Activated CD8-positive, alpha-beta T cell treated with anti-CD3 and anti-CD28 coated beads, Interleukin-2, amount 10 ng/mL, durations not matched to agents 7 days and 5 days (primary cell): ENCODE measurements around the gene ABCB4. TPM values are rescaled to one million over a fixed set of nuclear protein-coding genes. Genes with fewer than 3 reads are reported as not detected.

Experiments used
- ATAC-seq: fragments of 150-1000 bp; cut with Tn5 transposase; one replicate; pipeline ENCODE4 v1.10.0; 2021; ENCODE audit warnings: moderate library complexity
- CTCF ChIA-PET: fragments of 350-600 bp; sonication (Branson Sonifier 250); formaldehyde crosslinking; loops from one replicate; lab custom pipeline; 2021; ENCODE audit warnings: antibody characterized with exemption; lab: Charles Lee
- POLR2A ChIA-PET: fragments of 350-600 bp; sonication (Branson Sonifier 250); formaldehyde crosslinking; loops from one replicate; lab custom pipeline; 2021; ENCODE audit warnings: antibody characterized with exemption; lab: Charles Lee
- DNase-seq: peaks from one replicate; pipeline ENCODE4 v3.0.0-alpha.2; 2020
- H3K27ac Mint-ChIP-seq: one replicate; pipeline ENCODE4 v1.8.0; 2021; ENCODE audit warnings: mild to moderate bottlenecking, mixed read lengths
- H3K27me3 Mint-ChIP-seq: one replicate; pipeline ENCODE4 v1.8.0; 2021; ENCODE audit warnings: low read depth, mixed read lengths
- H3K36me3 Mint-ChIP-seq: one replicate; pipeline ENCODE4 v1.8.0; 2021; ENCODE audit warnings: low read depth, mixed read lengths
- H3K4me1 Mint-ChIP-seq: one replicate; pipeline ENCODE4 v1.8.0; 2021; ENCODE audit warnings: low read depth, mixed read lengths
- H3K4me3 Mint-ChIP-seq: one replicate; pipeline ENCODE4 v1.8.0; 2021; ENCODE audit warnings: mild to moderate bottlenecking, mixed read lengths
- H3K9me3 Mint-ChIP-seq: one replicate; pipeline ENCODE4 v1.8.0; 2022; ENCODE audit warnings: mixed read lengths; ENCODE audit not compliant: insufficient read depth
- total RNA-seq, 2 experiments: library from RNA; stranded (reverse); gene quantifications; one replicate each; pipeline ENCODE4 v1.2.3, GENCODE V29; 2021

ABCB4 gene
- total RNA-seq, 2 experiments from 2014 or later: not detected

- CTCF ChIA-PET: no interaction called here
- Mint-ChIP-seq H3K27ac (no peak overlapping the region), H3K36me3 (no peaks in the 10 kb centered on the region), H3K4me1 (peaks cover 2% of the 10 kb centered on the region), H3K4me3 (no peak overlapping the region), H3K9me3 (no peaks in the 10 kb centered on the region), H3K27me3 (peaks cover 3% of the 10 kb centered on the region)
- DNase-seq: no peak
- POLR2A ChIA-PET: no interaction called here
- ATAC-seq: no peak
Measured at GRCh38 chr7:87452279-87452678, 23.2 kb downstream of the ABCB4 start.

- DNase-seq (no peak), ATAC-seq (no peak)
- Mint-ChIP-seq H3K9me3 (no peaks in the 10 kb centered on the region), H3K36me3 (no peaks in the 10 kb centered on the region), H3K27me3 (peaks cover 4% of the 10 kb centered on the region), H3K4me3 (no peak overlapping the region), H3K4me1 (peaks cover 2% of the 10 kb centered on the region), H3K27ac (no peak overlapping the region)
- POLR2A ChIA-PET: no interaction called here
- CTCF ChIA-PET: no interaction called here
Measured at GRCh38 chr7:87451187-87451586, 24.3 kb downstream of the ABCB4 start.

DNA sequence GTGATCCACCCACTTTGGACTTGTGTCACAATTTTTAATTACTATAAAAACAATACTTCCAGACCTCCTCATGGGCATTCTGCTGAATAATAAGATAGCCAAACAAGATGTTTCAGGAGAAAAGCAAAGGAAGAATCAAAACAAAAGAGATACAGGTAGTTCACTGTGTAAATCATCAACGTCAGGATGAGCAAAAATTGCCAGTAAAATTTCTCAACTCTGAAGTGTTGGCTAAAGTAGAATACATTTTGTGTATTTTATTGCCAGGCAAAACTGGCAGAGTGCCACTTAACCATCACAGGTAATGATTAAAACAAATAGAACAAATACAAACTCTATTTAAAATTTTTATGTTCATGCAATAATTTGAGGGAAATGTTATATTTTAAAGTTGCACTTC, 24.8 kb downstream of the ABCB4 start:
- no peak overlapping the region for H3K4me3 Mint-ChIP-seq
- ChIA-PET CTCF (no interaction called here), POLR2A (no interaction called here)
- peaks cover 2% of the 10 kb centered on the region for H3K4me1 Mint-ChIP-seq
- DNase-seq: no peak
- ATAC-seq: no peak
- no peaks in the 10 kb centered on the region for H3K36me3 Mint-ChIP-seq
- H3K27me3 Mint-ChIP-seq: peaks cover 4% of the 10 kb centered on the region
- H3K27ac Mint-ChIP-seq: no peak overlapping the region
- no peaks in the 10 kb centered on the region for H3K9me3 Mint-ChIP-seq

DNA sequence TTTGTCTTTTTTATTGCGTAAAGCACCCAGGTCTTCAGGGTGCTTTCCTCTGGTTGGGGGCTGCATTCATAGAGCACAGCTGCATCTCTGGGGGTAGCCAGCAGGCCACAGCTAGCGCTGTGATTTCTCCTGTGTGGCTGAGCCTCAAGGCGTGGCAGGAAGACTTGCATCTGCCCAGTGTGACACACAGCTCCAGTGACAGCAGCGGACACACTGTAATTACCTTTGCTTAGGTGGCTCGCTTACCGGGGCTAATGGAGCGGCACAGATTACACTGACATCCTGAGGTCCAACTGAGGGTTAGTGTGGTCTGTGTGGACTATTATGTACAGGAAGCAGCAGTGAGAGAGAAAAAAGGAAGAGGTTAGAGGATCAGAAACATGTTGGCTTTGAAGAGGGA, 27.1 kb downstream of the ABCB4 start:
- Mint-ChIP-seq H3K4me3 (no peak overlapping the region), H3K36me3 (no peaks in the 10 kb centered on the region), H3K4me1 (peaks cover 2% of the 10 kb centered on the region), H3K9me3 (no peaks in the 10 kb centered on the region), H3K27ac (no peak overlapping the region), H3K27me3 (peaks cover 6% of the 10 kb centered on the region)
- CTCF ChIA-PET: no interaction called here
- no peak for ATAC-seq
- POLR2A ChIA-PET: no interaction called here
- no peak for DNase-seq

DNA sequence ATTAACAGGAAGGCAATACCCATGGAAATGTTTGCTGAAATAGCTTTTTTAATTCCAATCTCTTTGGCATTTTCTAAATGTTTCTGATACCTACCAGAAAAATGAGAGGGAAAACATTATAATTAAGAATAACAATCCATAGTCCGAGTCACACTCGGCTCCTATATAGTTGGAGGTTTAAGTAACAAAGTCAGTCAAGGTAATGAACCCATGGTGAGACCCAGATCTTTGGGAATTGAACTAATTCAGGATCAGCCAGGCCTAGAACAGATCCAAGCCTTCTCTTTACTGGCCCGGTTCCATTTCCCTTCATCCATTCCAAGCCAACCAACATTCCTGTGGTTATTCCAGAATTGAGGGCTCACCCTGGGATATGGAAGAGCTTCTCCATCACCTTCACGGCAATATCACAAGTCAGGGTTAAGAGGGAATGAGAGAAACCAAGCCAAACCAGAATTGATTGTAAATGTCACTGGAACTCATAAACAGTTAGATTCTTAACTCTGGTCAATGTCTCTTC, 28.3 kb downstream of the ABCB4 start:
- Mint-ChIP-seq H3K27ac (no peak overlapping the region), H3K27me3 (peaks cover 10% of the 10 kb centered on the region), H3K36me3 (no peaks in the 10 kb centered on the region), H3K4me1 (peaks cover 2% of the 10 kb centered on the region), H3K9me3 (no peaks in the 10 kb centered on the region), H3K4me3 (no peak overlapping the region)
- ATAC-seq (no peak), DNase-seq (no peak)
- ChIA-PET POLR2A (no interaction called here), CTCF (no interaction called here)

GRCh38 chr7:87445897-87446296, 29.6 kb downstream of the ABCB4 start:
- CTCF ChIA-PET: no interaction called here
- Mint-ChIP-seq H3K27ac (no peak overlapping the region), H3K4me3 (no peak overlapping the region), H3K9me3 (no peaks in the 10 kb centered on the region), H3K4me1 (peaks cover 2% of the 10 kb centered on the region), H3K27me3 (peaks cover 10% of the 10 kb centered on the region), H3K36me3 (no peaks in the 10 kb centered on the region)
- ATAC-seq: no peak
- DNase-seq: no peak
- POLR2A ChIA-PET: no interaction called here

GRCh38 chr7:87435546-87435945, 39.9 kb downstream of the ABCB4 start:
- DNase-seq (no peak), ATAC-seq (no peak)
- H3K36me3 Mint-ChIP-seq: no peaks in the 10 kb centered on the region
- ChIA-PET CTCF (no interaction called here), POLR2A (no interaction called here)
- H3K27me3 Mint-ChIP-seq: peaks cover 2% of the 10 kb centered on the region
- no peak overlapping the region for H3K27ac Mint-ChIP-seq
- H3K4me1 Mint-ChIP-seq: no peaks in the 10 kb centered on the region
- H3K4me3 Mint-ChIP-seq: no peak overlapping the region
- no peaks in the 10 kb centered on the region for H3K9me3 Mint-ChIP-seq

DNA sequence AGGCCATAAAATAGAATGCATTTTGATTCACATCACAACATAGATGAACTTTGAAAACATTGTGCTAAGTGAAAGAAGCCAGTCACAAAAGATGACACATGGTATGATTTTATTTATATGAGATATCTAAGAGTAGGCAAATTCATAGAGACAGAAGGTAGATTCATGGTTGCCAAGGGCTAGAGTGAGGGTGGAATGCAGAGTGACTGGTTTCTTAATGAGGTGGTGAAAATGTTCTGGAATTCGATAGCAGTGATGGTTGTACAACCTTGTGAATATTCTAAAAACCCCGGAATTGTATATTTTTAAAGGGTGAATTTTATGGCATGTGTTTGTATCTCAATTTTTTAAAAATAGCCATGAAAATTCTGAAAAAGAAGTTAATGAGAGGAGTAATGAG, 42.9 kb downstream of the ABCB4 start:
- DNase-seq: no peak
- peaks cover 14% of the 10 kb centered on the region for H3K27me3 Mint-ChIP-seq
- no peaks in the 10 kb centered on the region for H3K4me1 Mint-ChIP-seq
- ChIA-PET CTCF (interaction anchor here (1.0 kb wide), 1 partner anchor 15 kb away, joined by 3 read pairs; no protein-coding TSS in a partner anchor), POLR2A (no interaction called here)
- no peak overlapping the region for H3K4me3 Mint-ChIP-seq
- no peaks in the 10 kb centered on the region for H3K36me3 Mint-ChIP-seq
- no peak for ATAC-seq
- H3K9me3 Mint-ChIP-seq: no peaks in the 10 kb centered on the region
- no peak overlapping the region for H3K27ac Mint-ChIP-seq

DNA sequence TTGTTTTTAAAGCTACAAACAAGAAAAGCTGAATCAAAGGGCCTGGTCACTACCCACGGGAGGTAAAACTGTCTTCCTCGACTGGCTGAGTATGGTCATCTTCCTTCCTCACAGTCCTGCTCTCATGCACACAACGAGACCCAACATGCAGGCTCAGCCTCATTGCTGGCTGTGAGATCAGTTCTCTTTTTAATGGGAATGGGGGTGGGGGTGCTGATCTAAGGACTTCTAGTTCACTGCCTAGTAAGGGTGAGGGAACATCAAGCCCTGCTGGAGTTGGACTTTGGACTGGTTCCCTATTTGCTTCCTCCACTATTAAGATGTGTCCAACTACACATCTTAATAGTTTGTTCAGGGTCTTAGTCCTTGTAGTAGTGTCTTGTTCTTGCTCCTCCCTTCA, 48.2 kb downstream of the ABCB4 start:
- POLR2A ChIA-PET: no interaction called here
- H3K36me3 Mint-ChIP-seq: no peaks in the 10 kb centered on the region
- H3K9me3 Mint-ChIP-seq: no peaks in the 10 kb centered on the region
- no peak overlapping the region for H3K27ac Mint-ChIP-seq
- no peak for DNase-seq
- no peak for ATAC-seq
- H3K27me3 Mint-ChIP-seq: peaks cover 25% of the 10 kb centered on the region
- no peaks in the 10 kb centered on the region for H3K4me1 Mint-ChIP-seq
- no peak overlapping the region for H3K4me3 Mint-ChIP-seq
- CTCF ChIA-PET: no interaction called here

GRCh38 chr7:87426160-87426559, 49.3 kb downstream of the ABCB4 start:
- POLR2A ChIA-PET: no interaction called here
- peaks cover 26% of the 10 kb centered on the region for H3K27me3 Mint-ChIP-seq
- CTCF ChIA-PET: no interaction called here
- ATAC-seq (no peak), DNase-seq (no peak)
- no peak overlapping the region for H3K4me3 Mint-ChIP-seq
- no peaks in the 10 kb centered on the region for H3K4me1 Mint-ChIP-seq
- H3K27ac Mint-ChIP-seq: no peak overlapping the region
- no peaks in the 10 kb centered on the region for H3K36me3 Mint-ChIP-seq
- no peaks in the 10 kb centered on the region for H3K9me3 Mint-ChIP-seq

DNA sequence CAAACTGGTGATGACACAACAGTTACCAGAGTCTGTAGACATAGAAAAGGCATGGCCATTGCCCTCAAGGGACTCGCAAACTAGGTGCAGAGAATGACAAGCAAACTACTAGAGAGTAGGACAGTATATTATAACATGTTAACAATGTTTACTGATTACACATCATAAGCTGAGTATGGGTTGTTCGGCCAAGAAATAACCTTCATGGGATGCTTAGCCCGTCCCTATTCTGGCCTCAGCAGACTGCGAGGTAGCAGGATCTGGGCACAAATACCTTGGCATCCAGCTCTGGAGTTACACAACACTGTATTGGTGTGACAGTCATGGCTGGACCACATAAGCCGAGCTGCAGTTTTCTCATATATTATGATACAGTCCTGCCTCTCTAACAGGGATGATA, 51.4 kb downstream of the ABCB4 start:
- DNase-seq (no peak), ATAC-seq (no peak)
- Mint-ChIP-seq H3K4me1 (no peaks in the 10 kb centered on the region), H3K4me3 (no peak overlapping the region), H3K36me3 (no peaks in the 10 kb centered on the region), H3K9me3 (no peaks in the 10 kb centered on the region), H3K27me3 (peaks cover 22% of the 10 kb centered on the region), H3K27ac (no peak overlapping the region)
- ChIA-PET CTCF (no interaction called here), POLR2A (interaction anchor here (0.6 kb wide), 1 partner anchor 9 kb away, joined by 3 read pairs; no protein-coding TSS in a partner anchor)

DNA sequence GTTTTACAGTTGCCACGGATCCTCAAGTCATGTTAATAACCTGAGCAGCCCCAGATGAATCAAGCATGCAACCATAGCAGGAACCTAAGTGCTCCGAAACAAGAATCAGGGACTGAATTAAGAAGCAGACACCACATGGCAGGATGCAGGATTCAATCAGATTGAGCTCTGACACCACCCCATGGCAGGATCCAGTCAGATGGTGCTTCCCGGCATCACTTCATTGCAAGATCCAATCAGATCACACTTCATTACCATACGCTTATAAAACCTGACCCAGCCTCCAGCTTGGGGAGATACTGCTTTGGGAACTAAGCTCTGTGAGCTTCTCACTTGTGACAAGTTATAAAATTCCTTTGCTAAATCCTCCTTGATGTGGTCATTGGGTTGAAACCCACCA, 55.3 kb downstream of the ABCB4 start:
- Mint-ChIP-seq H3K27ac (no peak overlapping the region), H3K9me3 (no peaks in the 10 kb centered on the region), H3K4me1 (no peaks in the 10 kb centered on the region), H3K27me3 (peaks cover 14% of the 10 kb centered on the region), H3K4me3 (no peak overlapping the region), H3K36me3 (no peaks in the 10 kb centered on the region)
- ChIA-PET POLR2A (interaction anchor here (1.5 kb wide), 1 partner anchor 108 kb away, joined by 3 read pairs; no protein-coding TSS in a partner anchor), CTCF (interaction anchor here (1.4 kb wide), 1 partner anchor 108 kb away, joined by 3 read pairs; no protein-coding TSS in a partner anchor)
- DNase-seq (no peak), ATAC-seq (no peak)
